CD14-positive monocyte (primary cell): ENCODE results near the gene PPARG. TPM values are rescaled to one million over a fixed set of nuclear protein-coding genes. Genes with fewer than 3 reads are reported as not detected.

ENCODE experiments used
- DNase-seq, 3 donors: peaks; one replicate each; pipeline ENCODE4 v3.0.0-alpha.2; 2011 to 2022
- H2AFZ ChIP-seq: 2 replicates; pipeline ENCODE4 v1.6.0; 2012; ENCODE audit warnings: mild to moderate bottlenecking, low read depth, low read length, inconsistent platforms; ENCODE audit not compliant: insufficient read depth, poor library complexity, severe bottlenecking
- H3K27ac ChIP-seq, 2 donors: 1 replicate in 1 of 2; 2 replicates in 1 of 2; pipeline ENCODE4 v1.5.1; 2012 to 2013; ENCODE audit warnings: low read length in 2 of 2, control low read depth in 1 of 2, inconsistent platforms in 1 of 2, low read depth in 1 of 2, mild to moderate bottlenecking in 1 of 2
- H3K27me3 ChIP-seq, 2 donors: one replicate each; pipeline versions ENCODE4 v1.6.0 to v1.6.1; 2011 to 2013; ENCODE audit warnings: low read length in 2 of 2; ENCODE audit not compliant: control insufficient read depth in 2 of 2, insufficient read depth in 2 of 2
- H3K36me3 ChIP-seq, 2 donors: replicated peaks in 1 of 2; 1 replicate in 1 of 2; 2 replicates in 1 of 2; pipeline versions ENCODE4 v1.5.1 to v1.6.1; 2012 to 2013; ENCODE audit warnings: low read length in 2 of 2, control low read depth in 1 of 2, inconsistent platforms in 1 of 2, mild to moderate bottlenecking in 1 of 2; ENCODE audit not compliant: insufficient read depth in 2 of 2, control insufficient read depth in 1 of 2
- H3K4me1 ChIP-seq, 2 donors: 1 replicate in 1 of 2; 2 replicates in 1 of 2; pipeline versions ENCODE4 v1.5.1 to v1.6.1; 2012 to 2013; ENCODE audit warnings: low read length in 2 of 2, control low read depth in 1 of 2, inconsistent platforms in 1 of 2, mild to moderate bottlenecking in 1 of 2, moderate library complexity in 1 of 2; ENCODE audit not compliant: insufficient read depth in 2 of 2, control insufficient read depth in 1 of 2
- H3K4me2 ChIP-seq: replicated peaks from 2 replicates; pipeline ENCODE3; 2012; ENCODE audit warnings: low read length, moderate library complexity, mild to moderate bottlenecking; ENCODE audit not compliant: poor library complexity, severe bottlenecking; ENCODE audit errors: extremely low read depth
- H3K4me3 ChIP-seq, 3 experiments: fragments of 200-600 bp in 1 of 3; sonication (generic) in 1 of 3; replicated peaks in 1 of 3; 1 replicate in 2 of 3; 2 replicates in 1 of 3; pipeline ENCODE4 v1.5.1; 2011 to 2013; ENCODE audit warnings: low read length in 3 of 3, mild to moderate bottlenecking in 3 of 3, control low read depth in 2 of 3, low read depth in 2 of 3, inconsistent platforms in 1 of 3, moderate library complexity in 1 of 3
- H3K79me2 ChIP-seq: 2 replicates; pipeline ENCODE4 v1.6.0; 2012; ENCODE audit warnings: mild to moderate bottlenecking, control low read depth, inconsistent platforms, low read length, moderate library complexity; ENCODE audit not compliant: insufficient read depth
- H3K9ac ChIP-seq: 2 replicates; pipeline ENCODE4 v1.6.0; 2017; ENCODE audit warnings: low read length, mild to moderate bottlenecking; ENCODE audit not compliant: insufficient read depth, poor library complexity, severe bottlenecking
- H3K9me3 ChIP-seq, 2 donors: replicated peaks in 1 of 2; 1 replicate in 1 of 2; 2 replicates in 1 of 2; pipeline versions ENCODE4 v1.5.1 to v1.6.1; 2012 to 2013; ENCODE audit warnings: low read length in 2 of 2, control low read depth in 1 of 2; ENCODE audit not compliant: control insufficient read depth in 1 of 2, insufficient read depth in 1 of 2
- H4K20me1 ChIP-seq: 2 replicates; pipeline ENCODE4 v1.6.0; 2012; ENCODE audit warnings: mild to moderate bottlenecking, low read length, control low read depth, moderate library complexity; ENCODE audit not compliant: insufficient read depth
- H3K27ac Mint-ChIP-seq, 7 donors: one replicate each; pipeline ENCODE4 v1.8.0; 2020; ENCODE audit warnings: mild to moderate bottlenecking in 7 of 7, mixed read lengths in 7 of 7, moderate library complexity in 6 of 7, inconsistent platforms in 2 of 7
- H3K27me3 Mint-ChIP-seq, 3 donors: one replicate each; pipeline ENCODE4 v1.8.0; 2021 to 2022; ENCODE audit warnings: low read depth in 3 of 3, mild to moderate bottlenecking in 3 of 3, mixed read lengths in 3 of 3, moderate library complexity in 3 of 3, inconsistent platforms in 1 of 3
- H3K36me3 Mint-ChIP-seq, 2 donors: one replicate each; pipeline ENCODE4 v1.8.0; 2020; ENCODE audit warnings: mixed read lengths in 2 of 2, inconsistent platforms in 1 of 2, mild to moderate bottlenecking in 1 of 2
- H3K4me1 Mint-ChIP-seq: one replicate; pipeline ENCODE4 v1.8.0; 2020; ENCODE audit warnings: mild to moderate bottlenecking, mixed read lengths
- H3K4me3 Mint-ChIP-seq, 2 donors: one replicate each; pipeline ENCODE4 v1.8.0; 2020; ENCODE audit warnings: mild to moderate bottlenecking in 2 of 2, mixed read lengths in 2 of 2, moderate library complexity in 1 of 2
- H3K9me3 Mint-ChIP-seq, 7 donors: one replicate each; pipeline ENCODE4 v1.8.0; 2020 to 2022; ENCODE audit warnings: mixed read lengths in 7 of 7, mild to moderate bottlenecking in 6 of 7, moderate library complexity in 6 of 7, inconsistent platforms in 2 of 7
- WGBS: methylation state at CpG from one replicate; pipeline ENCODE4 v1.1.5; 2013; ENCODE audit warnings: missing lambda C conversion rate; ENCODE audit not compliant: insufficient coverage; 5-methylcytosine and 5-hydroxymethylcytosine counted together
- intact Hi-C, 2 donors: fragments of 100-400 bp; cut with micrococcal nuclease; formaldehyde crosslinking; loops; one replicate each; pipeline versions ENCODE4 v1.15.0 to v1.15.1; 2023
- polyA plus RNA-seq, 3 donors: library from polyadenylated mRNA; depleted of rRNA in 1 of 3; unstranded in 2 of 3; stranded (reverse) in 1 of 3; fragments of 300-500 nt in 2 of 3; fragments of >200 nt in 1 of 3; fragmentation: Illumina TruSeq in 2 of 3; gene quantifications; 1 replicate in 2 of 3; 2 replicates in 1 of 3; pipeline ENCODE4 v1.2.3, GENCODE V29; 2012 to 2021
- TF ChIP-seq, protein P1 (sequence below): fragments of 200-600 bp; IDR thresholded peaks from one replicate; pipeline ENCODE4 v1.8.0; 2022; ENCODE audit warnings: antibody characterized with exemption, mild to moderate bottlenecking

The PPARG gene
- polyA plus RNA-seq, 3 donors = 0.56 to 2.0 (median 0.97) TPM

DNA sequence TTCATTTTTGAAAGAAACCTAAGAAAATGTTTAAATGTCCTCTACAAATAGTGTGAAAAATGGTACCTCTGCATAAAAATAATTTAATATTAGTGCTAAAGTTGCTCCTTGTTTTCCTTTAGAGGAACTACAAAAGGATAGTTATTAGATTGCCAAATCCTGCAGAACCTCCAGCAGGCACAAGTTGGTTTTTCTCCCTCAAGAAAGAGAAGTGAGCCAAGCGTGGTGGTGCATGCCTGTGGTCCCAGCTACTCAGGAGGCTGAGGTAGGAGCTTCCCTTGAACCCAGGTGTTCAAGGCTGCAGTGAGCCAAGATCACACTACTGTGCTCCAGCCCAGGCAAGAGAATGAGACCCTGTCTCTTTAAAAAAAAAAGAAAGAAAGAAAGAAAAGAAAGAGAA is 110.4 kb downstream of the PPARG start:
- intact Hi-C loops = loop anchor here (5.0 to 10.0 kb wide), 4 partner anchors 58 to 214 kb away; partner anchors contain the start of gene PPARG (in 1 of the 2)
- Mint-ChIP-seq H3K4me3 (peak overlapping the region in 1 of 2 donors; percentile 67), H3K36me3 (no peaks in the 10 kb centered on the region), H3K27me3 (peaks cover 0 to 5% (median 3%) of the 10 kb centered on the region in 3 donors), H3K4me1 (peaks cover 59% of the 10 kb centered on the region), H3K27ac (peak overlapping the region in 6 of 7 donors; percentile 37 to 91 (median 80)), H3K9me3 (peaks cover 0 to 3% (median 0%) of the 10 kb centered on the region in 7 donors)
- TF ChIP-seq, protein P1, sequence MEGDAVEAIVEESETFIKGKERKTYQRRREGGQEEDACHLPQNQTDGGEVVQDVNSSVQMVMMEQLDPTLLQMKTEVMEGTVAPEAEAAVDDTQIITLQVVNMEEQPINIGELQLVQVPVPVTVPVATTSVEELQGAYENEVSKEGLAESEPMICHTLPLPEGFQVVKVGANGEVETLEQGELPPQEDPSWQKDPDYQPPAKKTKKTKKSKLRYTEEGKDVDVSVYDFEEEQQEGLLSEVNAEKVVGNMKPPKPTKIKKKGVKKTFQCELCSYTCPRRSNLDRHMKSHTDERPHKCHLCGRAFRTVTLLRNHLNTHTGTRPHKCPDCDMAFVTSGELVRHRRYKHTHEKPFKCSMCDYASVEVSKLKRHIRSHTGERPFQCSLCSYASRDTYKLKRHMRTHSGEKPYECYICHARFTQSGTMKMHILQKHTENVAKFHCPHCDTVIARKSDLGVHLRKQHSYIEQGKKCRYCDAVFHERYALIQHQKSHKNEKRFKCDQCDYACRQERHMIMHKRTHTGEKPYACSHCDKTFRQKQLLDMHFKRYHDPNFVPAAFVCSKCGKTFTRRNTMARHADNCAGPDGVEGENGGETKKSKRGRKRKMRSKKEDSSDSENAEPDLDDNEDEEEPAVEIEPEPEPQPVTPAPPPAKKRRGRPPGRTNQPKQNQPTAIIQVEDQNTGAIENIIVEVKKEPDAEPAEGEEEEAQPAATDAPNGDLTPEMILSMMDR = no peak
- peak; percentile 21 to 57 (median 43) for DNase-seq
- Histone ChIP-seq H3K4me2 (peak overlapping the region; percentile 11), H3K9ac (no peak overlapping the region), H3K27ac (no peak overlapping the region), H2AFZ (no peak overlapping the region), H3K9me3 (no peaks in the 10 kb centered on the region), H3K79me2 (no peaks in the 10 kb centered on the region), H4K20me1 (no peaks in the 10 kb centered on the region), H3K4me3 (no peak overlapping the region), H3K27me3 (no peaks in the 10 kb centered on the region), H3K36me3 (no peaks in the 10 kb centered on the region), H3K4me1 (peaks cover 63 to 64% of the 10 kb centered on the region in 2 donors)
- 0% methylated on average over 1 of the region's 1 CpG for WGBS

DNA sequence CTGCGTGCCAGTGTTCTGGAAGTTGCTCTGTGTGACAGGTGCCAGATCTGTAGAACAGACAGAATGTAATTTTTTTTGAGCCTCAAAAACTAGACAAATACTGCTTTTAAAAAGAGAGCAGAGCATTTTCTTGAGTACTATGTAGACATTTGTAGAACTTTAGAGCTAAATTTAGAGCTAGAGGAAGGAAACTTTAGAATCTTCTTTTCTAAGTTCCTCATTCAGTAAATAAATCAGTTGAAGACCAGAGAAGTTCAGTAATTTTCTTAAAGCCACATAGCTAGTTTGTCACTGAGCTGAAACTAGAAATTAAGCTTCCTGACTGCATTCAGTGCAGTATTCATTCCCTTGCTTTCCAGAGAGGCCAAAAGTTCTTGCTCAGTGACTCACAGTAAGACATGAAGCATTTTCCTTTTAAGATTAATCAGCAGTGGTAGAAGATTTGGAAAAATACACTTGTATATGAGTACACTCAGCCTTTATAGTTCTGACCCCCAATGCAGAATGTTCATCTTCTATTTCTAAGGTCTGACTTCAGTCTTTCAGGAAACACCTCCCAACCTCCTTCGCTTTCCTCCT is 111.8 kb downstream of the PPARG start:
- no CpG with 5 or more reads among the region's 2 CpGs for WGBS
- H3K79me2 ChIP-seq = no peaks in the 10 kb centered on the region
- H3K4me1 ChIP-seq = peaks cover 50 to 58% of the 10 kb centered on the region in 2 donors
- H3K27ac ChIP-seq = peak overlapping the region in 1 of 2 donors; percentile 65
- no peaks in the 10 kb centered on the region for H3K36me3 Mint-ChIP-seq
- H3K9me3 Mint-ChIP-seq = peaks cover 0 to 3% (median 0%) of the 10 kb centered on the region in 7 donors
- H3K4me3 ChIP-seq = peak overlapping the region in 1 of 3 experiments; percentile 55
- H3K4me2 ChIP-seq = peak overlapping the region; percentile 67
- peaks cover 51% of the 10 kb centered on the region for H3K4me1 Mint-ChIP-seq
- peaks cover 0 to 3% (median 2%) of the 10 kb centered on the region in 3 donors for H3K27me3 Mint-ChIP-seq
- H3K9ac ChIP-seq = no peak overlapping the region
- TF ChIP-seq, protein P1 = no peak
- peak overlapping the region in 1 of 2 donors; percentile 80 for H3K4me3 Mint-ChIP-seq
- H2AFZ ChIP-seq = no peak overlapping the region
- peak in 2 of 3 donors; percentile 40 to 49 for DNase-seq
- intact Hi-C loops = no loop called here
- H4K20me1 ChIP-seq = no peaks in the 10 kb centered on the region
- no peaks in the 10 kb centered on the region for H3K27me3 ChIP-seq
- no peaks in the 10 kb centered on the region for H3K36me3 ChIP-seq
- no peaks in the 10 kb centered on the region for H3K9me3 ChIP-seq
- H3K27ac Mint-ChIP-seq = peak overlapping the region; percentile 33 to 88 (median 68)
